ENCODE data around the gene SMG7.
"Not testable (repeated sequence)": the region's sequence is repeated elsewhere in the genome, so short reads cannot be mapped to it uniquely, and the experiment has no call there.

Gene SMG7, protein sequence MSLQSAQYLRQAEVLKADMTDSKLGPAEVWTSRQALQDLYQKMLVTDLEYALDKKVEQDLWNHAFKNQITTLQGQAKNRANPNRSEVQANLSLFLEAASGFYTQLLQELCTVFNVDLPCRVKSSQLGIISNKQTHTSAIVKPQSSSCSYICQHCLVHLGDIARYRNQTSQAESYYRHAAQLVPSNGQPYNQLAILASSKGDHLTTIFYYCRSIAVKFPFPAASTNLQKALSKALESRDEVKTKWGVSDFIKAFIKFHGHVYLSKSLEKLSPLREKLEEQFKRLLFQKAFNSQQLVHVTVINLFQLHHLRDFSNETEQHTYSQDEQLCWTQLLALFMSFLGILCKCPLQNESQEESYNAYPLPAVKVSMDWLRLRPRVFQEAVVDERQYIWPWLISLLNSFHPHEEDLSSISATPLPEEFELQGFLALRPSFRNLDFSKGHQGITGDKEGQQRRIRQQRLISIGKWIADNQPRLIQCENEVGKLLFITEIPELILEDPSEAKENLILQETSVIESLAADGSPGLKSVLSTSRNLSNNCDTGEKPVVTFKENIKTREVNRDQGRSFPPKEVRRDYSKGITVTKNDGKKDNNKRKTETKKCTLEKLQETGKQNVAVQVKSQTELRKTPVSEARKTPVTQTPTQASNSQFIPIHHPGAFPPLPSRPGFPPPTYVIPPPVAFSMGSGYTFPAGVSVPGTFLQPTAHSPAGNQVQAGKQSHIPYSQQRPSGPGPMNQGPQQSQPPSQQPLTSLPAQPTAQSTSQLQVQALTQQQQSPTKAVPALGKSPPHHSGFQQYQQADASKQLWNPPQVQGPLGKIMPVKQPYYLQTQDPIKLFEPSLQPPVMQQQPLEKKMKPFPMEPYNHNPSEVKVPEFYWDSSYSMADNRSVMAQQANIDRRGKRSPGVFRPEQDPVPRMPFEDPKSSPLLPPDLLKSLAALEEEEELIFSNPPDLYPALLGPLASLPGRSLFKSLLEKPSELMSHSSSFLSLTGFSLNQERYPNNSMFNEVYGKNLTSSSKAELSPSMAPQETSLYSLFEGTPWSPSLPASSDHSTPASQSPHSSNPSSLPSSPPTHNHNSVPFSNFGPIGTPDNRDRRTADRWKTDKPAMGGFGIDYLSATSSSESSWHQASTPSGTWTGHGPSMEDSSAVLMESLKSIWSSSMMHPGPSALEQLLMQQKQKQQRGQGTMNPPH

DNA sequence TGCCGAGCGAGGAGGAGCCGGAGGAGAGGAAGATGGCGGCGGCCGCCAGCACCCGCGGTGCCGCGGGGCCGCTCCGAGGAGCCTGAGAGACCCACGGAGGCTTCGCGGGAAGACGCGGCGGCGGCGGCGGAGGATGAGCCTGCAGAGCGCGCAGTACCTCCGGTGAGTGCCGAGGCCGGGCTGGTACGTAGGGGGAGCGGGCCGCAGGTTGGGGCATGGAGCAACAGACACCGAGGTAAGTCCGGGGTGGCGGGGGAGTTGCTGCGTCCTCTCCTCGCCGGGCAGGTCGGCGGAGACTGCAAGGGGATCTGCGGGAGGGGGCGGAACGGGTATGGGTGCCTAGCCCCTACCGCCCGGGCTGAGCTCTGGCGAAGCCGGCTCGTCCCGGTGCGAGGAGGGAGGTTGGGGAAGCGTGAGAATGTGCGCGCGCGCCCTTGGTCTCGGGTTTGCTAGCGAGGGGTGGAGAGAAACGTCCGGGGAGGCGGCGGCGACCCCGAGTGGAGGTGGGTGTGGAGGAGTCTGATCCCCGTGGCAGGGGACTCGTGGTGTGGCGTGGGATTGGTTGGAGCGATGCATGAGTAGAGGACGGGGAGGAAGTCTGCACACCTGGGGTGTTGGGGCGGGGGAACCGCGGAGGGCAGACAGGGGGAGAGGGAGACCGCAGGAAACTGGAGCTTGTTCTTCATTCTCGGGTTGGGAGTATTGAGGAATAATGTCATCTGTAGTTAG, at the start of gene SMG7:
TSS of gene SMG7 (plus strand) at position 12 of the 729 bp plus-strand sequence. CDS start at position 134, 122 bp downstream.
- DNase-seq (ENCODE audit: low spot score) = peak; percentile 23

DNA sequence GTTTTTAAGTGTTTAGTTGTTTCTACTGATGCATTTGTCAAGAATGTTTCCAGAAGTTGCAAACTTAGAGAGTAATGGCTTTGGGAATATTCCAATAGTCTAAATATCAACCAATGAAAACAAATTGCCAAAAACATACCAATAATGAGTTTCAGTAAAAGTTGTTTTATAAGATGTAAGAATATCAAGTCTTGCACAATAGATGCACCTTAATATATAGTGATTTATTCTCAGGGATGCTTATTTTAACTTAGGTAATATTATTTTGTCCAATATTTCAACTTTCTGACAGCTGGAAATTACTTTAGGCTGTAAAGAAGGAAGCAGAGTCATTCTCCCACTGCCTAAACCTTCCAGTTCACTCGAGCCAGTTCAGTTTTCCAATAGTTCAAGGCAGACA, 48.8 kb upstream of the SMG7 start:
- DNase-seq (ENCODE audit: low spot score) = no peak

DNA sequence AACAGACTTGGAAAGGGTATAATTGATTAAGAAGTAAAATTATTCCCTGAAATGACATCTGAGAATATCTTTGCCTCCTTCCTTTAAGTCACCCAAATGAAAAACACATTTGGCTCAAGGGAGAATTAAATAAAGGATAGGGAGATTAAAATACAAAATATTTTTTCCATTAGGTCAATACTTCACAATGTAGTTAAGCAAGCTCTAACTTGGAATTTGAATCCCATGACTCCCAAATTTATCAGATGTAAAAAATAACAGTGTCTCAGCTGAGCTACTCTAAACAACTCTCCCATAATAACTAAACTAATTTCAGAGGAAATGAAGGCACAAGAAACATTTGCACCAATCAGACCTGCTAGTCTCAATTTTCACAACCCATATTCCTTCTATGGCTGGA, 47.6 kb upstream of the SMG7 start:
- no peak for DNase-seq (ENCODE audit: low spot score)

DNA sequence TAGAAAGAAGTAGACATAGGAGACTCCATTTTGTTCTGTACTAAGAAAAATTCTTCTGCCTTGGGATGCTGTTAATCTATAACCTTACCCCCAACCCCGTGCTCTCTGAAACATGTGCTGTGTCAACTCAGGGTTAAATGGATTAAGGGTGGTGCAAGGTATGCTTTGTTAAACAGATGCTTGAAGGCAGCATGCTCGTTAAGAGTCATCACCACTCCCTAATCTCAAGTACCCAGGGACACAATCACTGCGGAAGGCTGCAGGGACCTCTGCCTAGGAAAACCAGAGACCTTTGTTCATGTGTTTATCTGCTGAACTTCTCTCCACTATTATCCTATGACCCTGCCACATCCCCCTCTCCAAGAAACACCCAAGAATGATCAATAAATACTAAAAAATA, 44.7 kb upstream of the SMG7 start:
- DNase-seq (ENCODE audit: low spot score) = not testable (repeated sequence)

DNA sequence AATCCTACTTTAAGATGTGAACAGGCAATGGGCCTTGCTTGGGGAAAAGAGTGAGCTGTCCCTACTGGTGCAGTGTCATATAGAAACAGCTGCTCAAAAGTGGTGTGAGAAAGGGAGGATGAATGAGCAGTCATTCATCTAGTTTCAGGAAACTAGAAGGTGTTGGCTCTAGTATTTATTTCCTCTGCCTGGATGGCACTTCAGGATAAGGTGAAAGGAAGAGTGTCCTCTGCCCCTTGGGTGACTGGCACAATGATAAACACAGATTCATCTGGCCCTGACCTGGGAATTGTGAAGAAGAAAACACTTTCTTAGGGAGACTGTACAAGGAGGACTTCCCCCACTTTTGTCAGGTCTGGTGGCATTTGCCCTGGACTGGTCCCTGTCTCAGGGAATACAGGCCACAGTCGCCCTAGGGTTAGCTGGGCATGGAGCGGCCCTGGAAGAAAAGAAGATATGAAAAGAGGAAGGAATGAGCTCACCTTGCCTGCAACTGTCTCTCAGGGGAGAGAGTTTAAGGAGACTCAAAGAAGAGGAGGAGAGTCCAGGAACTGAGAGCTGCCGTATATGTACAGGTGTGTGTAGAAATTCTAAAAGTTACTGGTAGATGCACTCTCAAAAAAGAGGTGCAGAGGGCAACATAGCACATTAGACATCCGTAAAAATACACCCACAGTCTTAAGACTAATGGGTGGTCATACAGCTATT, 40.3 kb upstream of the SMG7 start:
- DNase-seq (ENCODE audit: low spot score) = no peak

DNA sequence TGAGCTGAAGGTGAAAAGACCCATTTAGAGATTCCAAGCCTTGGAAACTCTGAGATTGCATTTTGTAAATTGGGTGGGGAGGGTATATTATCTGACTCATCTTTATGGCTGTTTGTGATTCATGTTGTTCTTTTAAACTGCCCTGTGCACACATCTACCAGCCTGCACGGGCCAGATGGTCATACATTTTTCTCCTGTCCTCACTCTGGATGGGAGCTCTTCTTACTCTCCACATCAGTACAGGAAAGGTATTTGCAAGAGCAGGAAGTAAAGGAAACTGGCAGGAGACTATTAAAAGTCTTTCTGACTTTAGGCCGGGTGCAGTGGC, 39.8 kb upstream of the SMG7 start:
- DNase-seq (ENCODE audit: low spot score) = no peak

DNA sequence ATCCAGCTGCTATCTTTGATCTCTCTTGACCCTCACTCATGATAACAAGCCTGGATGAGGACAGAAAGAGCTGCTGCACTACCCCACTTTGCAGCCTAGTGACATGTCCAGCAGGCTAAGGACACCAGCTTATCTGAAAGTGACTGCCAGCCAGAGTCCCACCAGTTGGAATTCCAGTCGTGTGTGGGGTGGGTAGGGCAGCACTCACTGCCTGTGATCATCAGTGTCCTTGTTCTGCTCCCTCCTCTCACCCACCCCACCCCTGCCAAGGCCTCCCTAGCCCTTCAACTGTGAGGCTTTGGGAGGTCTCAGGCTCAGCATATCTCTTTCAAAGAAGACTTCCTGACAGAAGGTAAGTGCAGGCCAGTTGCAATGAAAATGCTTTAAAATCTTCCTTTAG, 38.6 kb upstream of the SMG7 start:
- DNase-seq (ENCODE audit: low spot score) = no peak

DNA sequence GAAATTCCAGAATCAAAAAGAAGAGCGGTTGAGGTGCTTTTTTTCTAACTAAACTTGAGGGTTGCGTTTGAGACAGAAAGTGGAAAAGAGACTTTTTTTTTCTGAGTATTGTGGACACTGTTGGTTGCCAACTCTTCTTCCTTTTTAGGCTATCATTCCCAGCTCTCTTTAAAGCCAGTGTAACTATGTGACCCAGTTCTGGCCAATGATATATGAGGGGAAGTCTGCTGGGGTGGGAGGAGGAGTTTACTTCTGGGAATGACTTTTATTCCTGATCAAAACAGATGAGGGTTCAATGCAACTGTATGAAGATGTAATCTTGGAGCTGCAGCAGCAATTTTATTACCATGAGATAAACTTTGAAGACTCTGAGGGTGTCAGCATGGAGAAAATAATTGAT, 36.8 kb upstream of the SMG7 start:
- no peak for DNase-seq (ENCODE audit: low spot score)

DNA sequence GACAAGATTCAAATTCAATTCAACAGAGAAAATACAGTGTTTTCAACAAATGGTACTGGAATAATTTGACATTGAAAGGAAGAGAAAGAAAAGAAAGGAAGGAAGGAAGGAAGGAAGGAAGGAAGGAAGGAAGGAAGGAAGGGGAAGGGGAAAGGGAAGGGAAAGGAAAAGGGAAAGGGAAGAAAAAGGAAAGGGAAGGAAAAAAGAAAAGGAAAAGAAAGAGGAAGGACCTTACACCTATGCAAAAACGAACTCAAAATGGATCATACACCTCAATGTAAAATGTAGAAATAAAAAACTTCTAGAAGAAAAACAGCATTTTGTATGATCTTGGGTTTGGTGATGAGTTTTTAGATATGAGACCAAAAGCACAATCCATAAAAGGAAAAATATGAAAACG, 34.2 kb upstream of the SMG7 start:
- DNase-seq (ENCODE audit: low spot score) = no peak

DNA sequence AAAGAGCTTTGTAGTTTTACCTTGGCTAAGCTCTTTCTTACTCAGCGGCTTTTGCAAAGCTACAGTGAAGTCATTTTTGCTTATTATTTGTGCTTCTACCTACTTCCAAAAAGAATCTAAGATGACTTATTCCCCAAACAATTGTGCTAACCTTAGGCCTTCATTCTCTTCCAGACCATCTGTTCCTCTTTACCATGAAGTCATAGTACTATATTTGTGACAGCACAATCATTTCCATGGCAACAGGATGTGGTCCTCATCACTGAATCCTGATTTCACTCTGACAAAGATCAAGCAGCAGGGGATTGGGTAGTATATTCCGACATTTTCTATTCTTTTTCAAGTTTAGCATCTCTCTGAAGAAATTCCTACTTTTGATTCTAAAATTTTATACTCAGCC, 29.3 kb upstream of the SMG7 start:
- no peak for DNase-seq (ENCODE audit: low spot score)

DNA sequence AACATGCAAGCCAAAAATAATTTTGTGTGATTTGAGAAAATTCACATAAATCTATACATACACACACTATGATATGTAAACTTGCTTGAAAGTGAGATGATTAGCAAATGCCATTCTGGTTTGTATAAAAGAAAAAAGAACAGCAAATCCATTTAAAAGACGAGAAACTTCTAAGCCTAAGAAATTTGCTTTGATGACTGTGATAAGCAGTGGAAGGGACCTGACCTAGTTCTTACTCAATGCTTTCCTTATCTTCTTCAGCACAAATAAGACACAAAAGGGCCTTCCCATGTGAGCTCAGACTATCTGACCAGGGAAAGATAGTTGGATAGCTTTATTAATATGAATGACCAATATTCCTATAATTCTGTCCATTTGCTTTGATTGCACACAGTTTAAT, 28.8 kb upstream of the SMG7 start:
- no peak for DNase-seq (ENCODE audit: low spot score)

DNA sequence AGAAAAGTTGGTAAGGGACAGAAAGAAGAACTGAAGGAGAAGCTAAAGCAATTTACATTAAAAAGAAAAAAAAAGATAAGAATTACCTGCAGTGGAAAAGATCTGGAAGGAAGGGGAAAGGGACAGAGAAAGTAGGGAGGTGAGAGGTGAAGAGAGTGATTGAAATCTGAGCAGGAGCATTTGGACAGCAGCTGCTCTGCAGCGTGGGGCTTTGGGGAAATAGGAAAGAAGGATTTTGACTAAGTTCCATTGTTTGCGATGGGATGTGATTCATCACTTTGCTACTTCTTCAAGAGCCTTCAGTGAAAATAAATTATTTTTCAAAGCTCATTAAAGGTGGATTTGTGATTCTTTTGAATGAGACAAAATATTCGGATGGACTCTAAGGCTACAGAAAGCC, 28.1 kb upstream of the SMG7 start:
- no peak for DNase-seq (ENCODE audit: low spot score)

DNA sequence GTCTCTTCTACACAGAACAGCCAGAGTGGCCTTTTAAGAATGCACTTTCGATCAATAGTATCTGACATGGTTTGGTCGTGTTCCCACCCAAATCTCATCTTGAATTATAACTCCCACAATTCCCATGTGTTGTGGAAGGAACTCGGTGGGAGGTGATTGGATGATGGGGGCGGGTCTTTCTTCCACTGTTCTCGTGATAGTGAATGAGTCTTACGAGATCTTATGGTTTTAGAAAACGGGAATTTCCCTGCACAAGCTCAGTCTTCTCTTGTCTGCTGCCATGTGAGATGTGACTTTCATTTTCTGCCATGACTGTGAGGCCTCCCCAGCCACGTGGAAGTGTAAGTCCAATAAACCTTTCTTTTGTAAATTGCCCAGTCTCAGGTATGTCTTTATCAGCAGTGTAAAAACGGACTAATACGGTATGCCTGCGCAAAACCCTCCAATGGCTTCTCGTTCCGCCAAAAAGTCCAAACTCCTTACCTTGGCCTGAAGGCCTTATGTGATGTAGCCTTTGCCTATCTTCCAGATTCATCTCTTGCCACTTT, 23.0 kb upstream of the SMG7 start:
- no peak for DNase-seq (ENCODE audit: low spot score)

DNA sequence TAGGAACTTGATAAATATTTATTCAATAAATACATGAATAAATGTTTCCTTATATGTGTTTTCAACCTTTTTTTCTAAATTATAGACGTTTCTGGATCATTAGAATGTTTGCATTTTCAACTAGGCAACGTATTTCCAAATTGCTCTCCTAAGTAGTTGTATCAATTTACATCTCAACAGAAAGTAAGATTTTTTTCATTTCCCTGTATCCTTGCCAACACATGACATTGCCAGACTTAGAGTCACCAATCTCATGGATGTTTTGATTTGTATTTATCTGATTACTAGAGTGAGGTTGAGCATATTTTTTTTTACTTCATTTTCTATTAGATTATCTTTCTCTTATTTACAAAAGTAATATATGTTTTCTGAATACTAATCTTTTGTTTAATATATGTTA, 22.2 kb upstream of the SMG7 start:
- DNase-seq (ENCODE audit: low spot score) = no peak

DNA sequence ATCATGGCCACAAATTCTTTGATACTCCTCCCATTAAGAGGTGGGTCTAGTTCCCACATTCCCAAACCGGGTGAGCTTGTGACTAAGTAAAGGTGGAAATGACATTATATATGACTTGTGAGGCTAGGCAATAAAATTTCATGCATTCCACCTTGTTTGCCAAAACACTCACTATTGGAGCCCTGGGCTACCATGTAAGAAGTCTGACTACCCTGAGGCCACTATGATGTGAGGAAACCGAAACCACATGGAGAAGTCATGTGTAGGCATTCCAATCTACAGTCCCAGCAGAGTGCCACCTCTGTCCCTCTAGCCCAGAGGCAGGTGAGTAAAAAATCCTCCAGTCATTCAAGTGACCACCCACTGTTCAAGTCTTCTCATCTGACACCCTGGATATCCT, 17.9 kb upstream of the SMG7 start:
- DNase-seq (ENCODE audit: low spot score) = no peak

DNA sequence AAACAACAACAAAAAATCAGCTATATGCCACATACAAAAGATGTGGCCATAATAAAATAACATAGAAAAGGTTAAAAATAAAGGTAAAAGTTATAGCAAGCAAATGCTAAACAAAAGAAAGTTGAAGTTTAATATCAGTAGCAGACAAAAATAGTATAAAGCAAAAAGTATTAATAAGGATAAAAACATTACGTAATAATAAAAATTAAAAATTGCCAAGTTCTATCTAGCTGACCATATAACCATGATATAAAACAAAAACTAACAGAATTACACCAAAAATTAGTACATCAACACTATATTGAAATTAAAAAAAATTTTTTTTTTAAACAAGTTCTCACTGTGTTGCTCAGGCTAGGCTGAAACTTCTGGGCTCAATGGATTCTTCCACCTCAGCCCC, 15.5 kb upstream of the SMG7 start:
- DNase-seq (ENCODE audit: low spot score) = no peak

DNA sequence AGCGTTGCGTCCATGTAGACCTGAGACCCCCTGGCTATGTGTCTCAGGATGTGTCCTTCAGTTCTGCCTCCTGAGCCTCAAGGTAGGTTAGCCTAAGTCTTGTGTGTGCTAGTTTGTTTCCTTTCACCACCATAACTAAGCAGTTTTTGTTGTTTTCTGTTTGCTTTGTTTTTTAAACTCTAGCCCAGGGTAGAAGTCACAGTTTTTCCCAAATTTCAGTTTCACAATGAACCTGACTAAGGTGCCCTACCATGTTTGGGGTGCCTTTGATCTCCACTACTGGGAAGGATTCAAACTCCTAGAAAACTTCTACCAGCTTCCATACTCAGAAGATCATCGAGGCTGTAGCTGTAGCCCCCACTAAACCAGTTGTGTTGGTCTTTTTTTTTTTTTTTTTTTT, 14.8 kb upstream of the SMG7 start:
- DNase-seq (ENCODE audit: low spot score) = no peak

DNA sequence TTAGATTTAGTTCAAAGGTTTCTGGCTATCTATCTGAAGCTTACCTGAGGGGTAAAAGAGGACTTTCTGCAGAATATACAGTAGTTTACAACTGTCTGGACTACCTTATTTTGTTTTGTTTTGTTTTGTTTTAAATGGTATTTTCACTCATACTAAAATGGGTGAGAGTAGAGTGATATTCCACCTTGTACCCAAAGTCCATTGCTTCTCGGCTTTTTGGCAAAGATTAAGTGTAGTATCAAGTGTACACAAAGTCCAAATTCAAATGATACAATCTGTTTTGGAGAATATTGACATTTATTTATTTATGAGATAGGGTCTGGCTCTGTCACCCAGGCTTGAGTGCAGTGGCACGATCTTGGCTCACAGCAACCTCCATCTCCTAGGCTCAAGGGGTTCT, 11.7 kb upstream of the SMG7 start:
- no peak for DNase-seq (ENCODE audit: low spot score)

DNA sequence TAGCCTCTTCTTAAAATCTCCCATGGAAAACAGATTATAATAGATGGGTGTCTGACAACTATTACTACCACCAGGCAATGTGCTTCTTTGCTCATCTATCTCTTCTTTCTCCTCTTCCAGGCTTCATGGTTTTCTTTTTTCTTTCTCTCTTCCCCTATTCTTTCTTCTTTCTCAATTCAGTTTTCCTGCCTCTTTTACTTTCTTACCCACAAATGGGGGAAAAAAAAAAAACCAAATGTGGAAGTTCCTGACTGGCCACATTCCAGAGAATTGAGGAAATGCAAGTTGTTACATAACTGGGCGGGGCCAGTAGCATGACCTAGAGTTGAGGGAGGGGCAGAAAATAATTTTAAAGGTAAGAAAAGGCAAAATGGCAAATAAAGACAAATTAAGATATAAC, 10.9 kb upstream of the SMG7 start:
- DNase-seq (ENCODE audit: low spot score) = no peak

DNA sequence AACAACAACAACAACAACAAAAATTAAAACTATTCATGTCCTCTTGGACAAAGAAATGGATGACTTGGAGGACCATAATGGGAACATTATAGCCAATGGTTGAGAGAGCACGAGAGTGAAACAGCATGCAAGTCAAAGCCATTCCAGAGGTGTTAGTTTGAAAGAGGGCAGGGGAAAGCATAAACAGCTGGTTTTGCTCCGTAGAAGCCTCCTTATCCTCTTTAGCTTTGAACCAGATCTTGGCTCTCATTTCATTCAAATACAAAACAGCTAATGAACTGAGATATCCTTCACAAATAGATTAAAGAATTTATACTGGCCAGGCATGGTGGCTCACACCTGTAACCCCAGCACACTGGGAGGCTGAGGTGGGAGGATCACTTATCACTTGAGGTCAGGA, 8.7 kb upstream of the SMG7 start:
- DNase-seq (ENCODE audit: low spot score) = no peak

DNA sequence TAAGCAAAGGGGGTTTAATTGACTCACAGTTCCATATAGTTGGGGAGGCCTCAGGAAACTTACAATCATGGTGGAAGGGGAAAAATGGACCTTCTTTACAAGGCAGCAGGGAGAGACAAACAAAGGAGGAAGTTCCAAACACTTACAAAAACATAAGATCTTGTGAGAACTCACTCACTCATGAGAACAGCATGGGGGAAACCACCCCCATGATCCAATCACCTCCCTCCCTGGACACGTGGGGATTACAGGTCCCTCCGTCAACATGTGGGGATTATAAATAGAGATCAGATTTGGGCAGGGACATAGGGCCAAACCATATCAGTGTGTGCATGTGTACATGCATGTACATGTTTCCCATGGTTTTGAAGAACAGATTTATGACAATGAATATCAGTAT, 5.5 kb upstream of the SMG7 start:
- no peak for DNase-seq (ENCODE audit: low spot score)
